ENCODE results near the gene THPO.

THPO gene

DNA sequence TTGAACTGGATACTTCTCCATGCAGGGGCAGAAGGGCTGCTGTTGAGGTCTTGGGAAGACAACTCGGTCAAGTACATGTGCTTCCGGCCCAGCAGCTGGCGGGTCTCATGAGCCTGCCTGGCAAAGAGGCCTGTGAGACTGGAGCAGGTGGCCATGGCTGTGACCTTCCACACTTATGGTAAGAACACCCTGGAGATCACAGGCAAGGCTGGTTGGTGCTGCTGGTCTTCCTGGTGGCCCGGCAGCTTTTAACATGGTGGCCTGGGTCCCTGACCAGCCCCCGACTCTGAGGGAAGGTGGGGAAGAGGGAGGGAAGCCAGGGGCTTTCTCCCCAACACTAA, 17.3 kb upstream of the THPO start:
- TF ChIP-seq CTCF (IDR thresholded peaks at IDR 0.05; ENCODE audit: insufficient read depth, low read length, missing control alignments): no peak

DNA sequence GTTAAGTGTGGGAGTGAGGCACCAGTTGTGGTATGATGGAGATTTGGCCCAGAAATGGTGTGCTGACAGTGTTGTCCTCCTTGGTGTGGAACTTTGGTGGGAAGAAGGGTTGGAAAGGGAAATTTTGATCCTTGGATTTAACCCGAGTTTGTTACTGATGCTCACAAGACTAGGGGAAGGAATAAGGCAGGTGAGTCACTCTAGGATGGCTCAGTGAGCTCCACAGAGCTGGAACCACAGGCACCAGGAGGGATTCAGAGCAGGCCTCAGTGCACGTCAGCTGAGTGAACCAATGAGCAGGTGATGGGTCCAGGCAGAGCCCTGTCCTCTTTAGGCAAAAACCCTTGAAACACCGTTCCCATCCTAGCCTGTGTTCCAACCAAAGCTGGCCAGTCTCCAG, 13.3 kb upstream of the THPO start:
- DNase-seq (ENCODE audit: low read depth, low spot score): no peak
- no peak for TF ChIP-seq CTCF (IDR thresholded peaks at IDR 0.05; ENCODE audit: insufficient read depth, low read length, missing control alignments)
- ChIA-PET POLR2A (no interaction called here), CTCF (interaction anchor here (0.7 to 6.2 kb wide), 3 partner anchors 19 to 136 kb away, joined by 3 to 41 read pairs (median 3); no protein-coding TSS in a partner anchor)
- H3K4me3 ChIP-seq (ENCODE audit: low read depth, low read length): no peak overlapping the region

More for the DNA sequence above, 17.3 kb upstream of the THPO start:
- ChIA-PET CTCF (no interaction called here), POLR2A (no interaction called here)
- H3K4me3 ChIP-seq (ENCODE audit: low read depth, low read length): no peak overlapping the region
- no peak for DNase-seq (ENCODE audit: low read depth, low spot score)

DNA sequence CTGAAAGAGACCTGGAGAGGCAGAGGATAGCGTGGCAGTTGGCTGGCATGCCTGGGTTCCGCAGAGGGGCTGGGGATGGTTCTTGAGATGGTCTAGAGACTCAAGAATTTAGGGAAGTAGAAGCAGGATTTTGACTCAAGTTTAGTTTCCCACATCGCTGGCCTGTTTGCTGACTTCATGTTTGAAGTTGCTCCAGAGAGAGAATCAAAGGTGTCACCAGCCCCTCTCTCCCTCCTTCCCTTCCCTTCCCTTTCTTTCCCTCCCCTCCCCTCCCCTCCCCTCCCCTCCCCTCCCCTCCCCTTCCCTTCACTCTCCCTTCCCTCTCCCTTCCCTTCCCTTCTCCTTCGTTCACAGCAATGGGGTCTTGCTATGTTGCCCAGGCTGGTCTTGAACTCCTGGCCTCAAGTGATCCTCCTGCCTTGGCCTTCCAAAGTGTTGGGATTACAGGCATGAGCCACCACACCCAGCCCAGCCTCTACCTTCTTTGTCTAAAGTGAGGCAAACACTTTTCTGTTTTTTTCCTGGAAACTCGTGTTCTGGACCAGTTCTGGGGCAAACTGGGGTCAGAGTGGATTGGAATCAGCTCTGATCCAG, 12.0 kb upstream of the THPO start:
- no peak overlapping the region for H3K4me3 ChIP-seq (ENCODE audit: low read depth, low read length)
- ChIA-PET POLR2A (interaction anchor here (0.6 kb wide), 1 partner anchor 122 kb away, joined by 3 read pairs; no protein-coding TSS in a partner anchor), CTCF (interaction anchor here (0.8 to 6.2 kb wide), 6 partner anchors 15 to 151 kb away, joined by 3 to 41 read pairs (median 3); no protein-coding TSS in a partner anchor)
- TF ChIP-seq CTCF (IDR thresholded peaks at IDR 0.05; ENCODE audit: insufficient read depth, low read length, missing control alignments): no peak
- DNase-seq (ENCODE audit: low read depth, low spot score): no peak

GRCh38 chr3:184389384-184389783, 11.4 kb upstream of the THPO start:
- CTCF ChIA-PET: interaction anchor here (1.0 to 6.2 kb wide), 6 partner anchors 15 to 150 kb away, joined by 3 to 41 read pairs (median 3); no protein-coding TSS in a partner anchor
- POLR2A ChIA-PET: no interaction called here
- no peak for DNase-seq (ENCODE audit: low read depth, low spot score)
- no peak overlapping the region for H3K4me3 ChIP-seq (ENCODE audit: low read depth, low read length)
- no peak for TF ChIP-seq CTCF (IDR thresholded peaks at IDR 0.05; ENCODE audit: insufficient read depth, low read length, missing control alignments)

DNA sequence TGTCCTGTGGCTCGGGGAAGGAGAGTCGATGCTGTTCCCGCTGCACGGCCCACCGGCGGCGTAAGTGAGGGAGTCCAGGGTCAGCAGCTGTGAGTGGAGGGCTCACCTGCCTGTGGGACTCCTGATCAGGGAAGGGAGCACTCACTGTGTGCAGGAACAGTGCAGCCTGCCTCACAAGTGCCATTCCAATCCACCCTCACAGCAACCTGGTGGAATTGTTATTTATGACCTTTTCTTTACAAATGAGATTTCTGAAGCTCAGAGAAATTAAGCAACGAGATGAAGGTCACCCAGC, 10.9 kb upstream of the THPO start:
- no peak for DNase-seq (ENCODE audit: low read depth, low spot score)
- H3K4me3 ChIP-seq (ENCODE audit: low read depth, low read length): no peak overlapping the region
- ChIA-PET CTCF (interaction anchor here (1.0 to 6.2 kb wide), 6 partner anchors 14 to 150 kb away, joined by 3 to 41 read pairs (median 3); no protein-coding TSS in a partner anchor), POLR2A (no interaction called here)
- no peak for TF ChIP-seq CTCF (IDR thresholded peaks at IDR 0.05; ENCODE audit: insufficient read depth, low read length, missing control alignments)

GRCh38 chr3:184388164-184388935, 10.3 kb upstream of the THPO start:
- DNase-seq (ENCODE audit: low read depth, low spot score): no peak
- ChIA-PET POLR2A (no interaction called here), CTCF (interaction anchor here (1.0 to 6.2 kb wide), 6 partner anchors 13 to 125 kb away, joined by 3 to 41 read pairs (median 3); no protein-coding TSS in a partner anchor)
- no peak for TF ChIP-seq CTCF (IDR thresholded peaks at IDR 0.05; ENCODE audit: insufficient read depth, low read length, missing control alignments)
- H3K4me3 ChIP-seq (ENCODE audit: low read depth, low read length): no peak overlapping the region
